ENCODE data around the gene C4orf50.

DNA sequence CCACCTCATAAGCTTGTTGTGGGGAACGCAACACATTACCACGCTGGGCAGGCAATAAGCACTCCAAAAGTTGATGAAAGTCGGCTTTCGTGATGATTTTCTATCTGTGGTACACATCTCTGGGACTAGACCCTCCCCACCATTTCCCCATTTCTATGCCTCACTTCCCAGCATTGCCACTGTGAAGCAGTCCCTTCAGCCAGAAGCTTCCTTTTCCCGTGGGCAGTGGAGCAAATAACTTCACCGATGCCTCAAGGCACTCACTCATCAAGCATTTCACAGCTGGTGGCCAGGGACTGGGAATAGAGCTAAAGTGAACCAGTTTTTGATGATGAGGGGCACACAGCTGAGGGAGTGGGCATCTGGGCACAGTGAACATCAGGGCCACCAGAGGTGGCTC lies 18.9 kb downstream of the C4orf50 start:
- TF ChIP-seq NR3C1 (CRISPR knock-in tag; IDR thresholded peaks at IDR 0.05) = no peak
- TF ChIP-seq FOXA3 (CRISPR knock-in tag; IDR thresholded peaks at IDR 0.05) = no peak
- no peak for TF ChIP-seq ERF (CRISPR knock-in tag; IDR thresholded peaks at IDR 0.05)
- no peak for TF ChIP-seq CBX5 (CRISPR knock-in tag; IDR thresholded peaks at IDR 0.05; ENCODE audit: borderline replicate concordance)
- TF ChIP-seq KLF6 (CRISPR knock-in tag; IDR thresholded peaks at IDR 0.05) = no peak
- TF ChIP-seq JUN (CRISPR knock-in tag; IDR thresholded peaks at IDR 0.05) = no peak
- no peak for TF ChIP-seq SMAD1 (CRISPR knock-in tag; IDR thresholded peaks at IDR 0.05; ENCODE audit: borderline replicate concordance, low read depth)
- TF ChIP-seq, protein P1, sequence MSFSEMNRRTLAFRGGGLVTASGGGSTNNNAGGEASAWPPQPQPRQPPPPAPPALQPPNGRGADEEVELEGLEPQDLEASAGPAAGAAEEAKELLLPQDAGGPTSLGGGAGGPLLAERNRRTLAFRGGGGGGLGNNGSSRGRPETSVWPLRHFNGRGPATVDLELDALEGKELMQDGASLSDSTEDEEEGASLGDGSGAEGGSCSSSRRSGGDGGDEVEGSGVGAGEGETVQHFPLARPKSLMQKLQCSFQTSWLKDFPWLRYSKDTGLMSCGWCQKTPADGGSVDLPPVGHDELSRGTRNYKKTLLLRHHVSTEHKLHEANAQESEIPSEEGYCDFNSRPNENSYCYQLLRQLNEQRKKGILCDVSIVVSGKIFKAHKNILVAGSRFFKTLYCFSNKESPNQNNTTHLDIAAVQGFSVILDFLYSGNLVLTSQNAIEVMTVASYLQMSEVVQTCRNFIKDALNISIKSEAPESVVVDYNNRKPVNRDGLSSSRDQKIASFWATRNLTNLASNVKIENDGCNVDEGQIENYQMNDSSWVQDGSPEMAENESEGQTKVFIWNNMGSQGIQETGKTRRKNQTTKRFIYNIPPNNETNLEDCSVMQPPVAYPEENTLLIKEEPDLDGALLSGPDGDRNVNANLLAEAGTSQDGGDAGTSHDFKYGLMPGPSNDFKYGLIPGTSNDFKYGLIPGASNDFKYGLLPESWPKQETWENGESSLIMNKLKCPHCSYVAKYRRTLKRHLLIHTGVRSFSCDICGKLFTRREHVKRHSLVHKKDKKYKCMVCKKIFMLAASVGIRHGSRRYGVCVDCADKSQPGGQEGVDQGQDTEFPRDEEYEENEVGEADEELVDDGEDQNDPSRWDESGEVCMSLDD (CRISPR knock-in tag; IDR thresholded peaks at IDR 0.05; ENCODE audit: borderline replicate concordance) = no peak
- no peak for TF ChIP-seq ZNF335 (CRISPR knock-in tag; IDR thresholded peaks at IDR 0.05)
- TF ChIP-seq POLR2A (IDR thresholded peaks at IDR 0.05; ENCODE audit: insufficient read depth in 1 of 2, low read depth in 2 of 2, low read length in 2 of 2) = no peak
- TF ChIP-seq, protein P2, sequence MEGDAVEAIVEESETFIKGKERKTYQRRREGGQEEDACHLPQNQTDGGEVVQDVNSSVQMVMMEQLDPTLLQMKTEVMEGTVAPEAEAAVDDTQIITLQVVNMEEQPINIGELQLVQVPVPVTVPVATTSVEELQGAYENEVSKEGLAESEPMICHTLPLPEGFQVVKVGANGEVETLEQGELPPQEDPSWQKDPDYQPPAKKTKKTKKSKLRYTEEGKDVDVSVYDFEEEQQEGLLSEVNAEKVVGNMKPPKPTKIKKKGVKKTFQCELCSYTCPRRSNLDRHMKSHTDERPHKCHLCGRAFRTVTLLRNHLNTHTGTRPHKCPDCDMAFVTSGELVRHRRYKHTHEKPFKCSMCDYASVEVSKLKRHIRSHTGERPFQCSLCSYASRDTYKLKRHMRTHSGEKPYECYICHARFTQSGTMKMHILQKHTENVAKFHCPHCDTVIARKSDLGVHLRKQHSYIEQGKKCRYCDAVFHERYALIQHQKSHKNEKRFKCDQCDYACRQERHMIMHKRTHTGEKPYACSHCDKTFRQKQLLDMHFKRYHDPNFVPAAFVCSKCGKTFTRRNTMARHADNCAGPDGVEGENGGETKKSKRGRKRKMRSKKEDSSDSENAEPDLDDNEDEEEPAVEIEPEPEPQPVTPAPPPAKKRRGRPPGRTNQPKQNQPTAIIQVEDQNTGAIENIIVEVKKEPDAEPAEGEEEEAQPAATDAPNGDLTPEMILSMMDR (CRISPR knock-in tag; IDR thresholded peaks at IDR 0.05) = no peak
- no peak for TF ChIP-seq NCOA2 (CRISPR knock-in tag; IDR thresholded peaks at IDR 0.05)
- no peak for TF ChIP-seq KDM5A (IDR thresholded peaks at IDR 0.05; ENCODE audit: borderline replicate concordance, low read length)

Measured in HepG2 (cell line).